HepG2 (cell line): ENCODE results near the gene ENDOU. TPM values are rescaled to one million over a fixed set of nuclear protein-coding genes. Genes with fewer than 3 reads are reported as not detected.

Experiments used
- ATAC-seq: fragments of 200-7000 bp; cut with Tn5 transposase; 3 replicates; pipeline ENCODE4 v1.9.1; 2020; ENCODE audit warnings: mild to moderate bottlenecking, moderate library complexity
- BruUV-seq: library from RNA; stranded (reverse); fragments of 400-500 nt; replicated peaks from 2 replicates; lab custom pipeline; 2021; lab: Mats Ljungman, UMichigan
- CTCF ChIA-PET: fragments of 300-600 bp; formaldehyde crosslinking; extraction: SDS; loops from one replicate; lab custom pipeline; 2021; ENCODE audit warnings: low total read pairs, inconsistent platforms, low intra/inter-chr PET ratio; lab: Yijun Ruan, JAX
- POLR2A ChIA-PET: fragments of 350-600 bp; sonication (Branson Sonifier 250); formaldehyde crosslinking; loops from one replicate; lab custom pipeline; 2020; ENCODE audit warnings: antibody characterized with exemption, inconsistent platforms; lab: Yijun Ruan, JAX
- DNase-seq: peaks from one replicate; pipeline ENCODE4 v3.0.0-alpha.2; 2015; ENCODE audit warnings: low spot score
- FAIRE-seq: peaks from 3 replicates; lab custom pipeline; 2011; peaks lifted over from hg19 to GRCh38; lab: Jason Lieb, UNC
- H2AFZ ChIP-seq: one replicate; pipeline ENCODE4 v1.6.1; 2011; ENCODE audit warnings: low read length, inconsistent platforms
- H3K27ac ChIP-seq: fragments of 300-600 bp; 3 replicates; pipeline ENCODE4 v1.8.0; 2011; ENCODE audit warnings: mixed run types, mild to moderate bottlenecking, mixed read lengths, low read length, inconsistent platforms; ENCODE audit not compliant: insufficient read depth; ENCODE audit errors: extremely low read length
- H3K27me3 ChIP-seq, 2 experiments: fragments of 200-600 bp in 1 of 2; 2 replicates in 1 of 2; 3 replicates in 1 of 2; pipeline versions ENCODE4 v1.6.0 to v1.8.0; 2011; ENCODE audit warnings: low read length in 2 of 2, mild to moderate bottlenecking in 2 of 2, moderate library complexity in 2 of 2, inconsistent platforms in 1 of 2; ENCODE audit not compliant: insufficient read depth in 2 of 2, control insufficient read depth in 1 of 2
- H3K36me3 ChIP-seq, 2 experiments: fragments of 200-600 bp in 1 of 2; replicated peaks in 1 of 2; 2 replicates in 1 of 2; 3 replicates in 1 of 2; pipeline versions ENCODE4 v1.5.1 to v1.8.0; 2011; ENCODE audit warnings: low read length in 2 of 2, inconsistent platforms in 1 of 2; ENCODE audit not compliant: insufficient read depth in 2 of 2, control insufficient read depth in 1 of 2
- H3K4me1 ChIP-seq: 2 replicates; pipeline ENCODE4 v1.5.1; 2012; ENCODE audit warnings: low read length, inconsistent platforms; ENCODE audit not compliant: insufficient read depth
- H3K4me2 ChIP-seq: 2 replicates; pipeline ENCODE4 v1.6.0; 2011; ENCODE audit warnings: low read depth, low read length, inconsistent platforms
- H3K4me3 ChIP-seq, 3 experiments: fragments of 200-600 bp in 1 of 3; sonication (generic), shearing (Covaris generic) in 1 of 3; replicated peaks in 1 of 3; 2 replicates each; pipeline ENCODE4 v1.5.1; 2011 to 2016; ENCODE audit warnings: low read length in 3 of 3, inconsistent platforms in 2 of 3, low read depth in 2 of 3, mild to moderate bottlenecking in 2 of 3, control low read depth in 1 of 3, mixed read lengths in 1 of 3; ENCODE audit not compliant: insufficient read depth in 1 of 3
- H3K79me2 ChIP-seq: one replicate; pipeline ENCODE4 v1.6.1; 2011; ENCODE audit warnings: low read length, inconsistent platforms; ENCODE audit not compliant: insufficient read depth
- H3K9ac ChIP-seq: 2 replicates; pipeline ENCODE4 v1.6.0; 2011; ENCODE audit warnings: mild to moderate bottlenecking, low read depth, low read length, inconsistent platforms; ENCODE audit not compliant: insufficient read depth
- H3K9me3 ChIP-seq: 2 replicates; pipeline ENCODE4 v1.5.1; 2012; ENCODE audit warnings: mild to moderate bottlenecking, low read length
- H4K20me1 ChIP-seq: 2 replicates; pipeline ENCODE4 v1.6.0; 2011; ENCODE audit warnings: inconsistent platforms, mild to moderate bottlenecking, low read length, moderate library complexity; ENCODE audit not compliant: insufficient read depth
- ELF4 ChIP-seq: sonication (generic); formaldehyde crosslinking; IDR thresholded peaks from 2 replicates; pipeline ENCODE4 v1.5.0; 2020; ENCODE audit warnings: missing genetic modification reagents, mild to moderate bottlenecking, moderate library complexity, borderline replicate concordance
- FOXC1 ChIP-seq: sonication (generic); formaldehyde crosslinking; IDR thresholded peaks from 2 replicates; pipeline ENCODE4 v1.8.0; 2022; ENCODE audit warnings: mild to moderate bottlenecking, missing genetic modification reagents, borderline replicate concordance
- HCFC1 ChIP-seq: fragments of 150-350 bp; IDR thresholded peaks from 2 replicates; pipeline ENCODE4 v1.6.1; 2014; ENCODE audit warnings: low read depth, low read length
- HOXA7 ChIP-seq: sonication (generic); formaldehyde crosslinking; IDR thresholded peaks from 2 replicates; pipeline ENCODE4 v1.8.1; 2022; ENCODE audit warnings: mild to moderate bottlenecking, missing genetic modification reagents, moderate library complexity
- KDM5B ChIP-seq: sonication (generic); formaldehyde crosslinking; IDR thresholded peaks from 2 replicates; pipeline ENCODE4 v1.4.0; 2020; ENCODE audit warnings: missing genetic modification reagents, mild to moderate bottlenecking, borderline replicate concordance
- MLLT10 ChIP-seq: sonication (generic); formaldehyde crosslinking; IDR thresholded peaks from 2 replicates; pipeline ENCODE4 v1.4.0; 2020; ENCODE audit warnings: missing genetic modification reagents
- ZFAT ChIP-seq: sonication (generic); formaldehyde crosslinking; conservative IDR thresholded peaks from 2 replicates; pipeline ENCODE4 v1.8.1; 2023; ENCODE audit warnings: missing genetic modification reagents, inconsistent platforms
- ZFP36L1 ChIP-seq: sonication (generic); formaldehyde crosslinking; IDR thresholded peaks from 2 replicates; pipeline ENCODE4 v1.8.0; 2022; ENCODE audit warnings: mild to moderate bottlenecking, missing genetic modification reagents, moderate library complexity
- ZKSCAN1 ChIP-seq: fragments of 150-350 bp; IDR thresholded peaks from 2 replicates; pipeline ENCODE4 v1.6.1; 2014; ENCODE audit warnings: low read length
- ZNF143 ChIP-seq: sonication (generic); formaldehyde crosslinking; IDR thresholded peaks from 2 replicates; pipeline ENCODE4 v1.4.0; 2020; ENCODE audit warnings: missing genetic modification reagents
- ZNF44 ChIP-seq: sonication (generic); formaldehyde crosslinking; IDR thresholded peaks from 2 replicates; pipeline ENCODE4 v1.5.1; 2020; ENCODE audit warnings: mild to moderate bottlenecking, missing genetic modification reagents
- ZNF501 ChIP-seq: sonication (generic); formaldehyde crosslinking; IDR thresholded peaks from 2 replicates; pipeline ENCODE4 v1.5.1; 2020; ENCODE audit warnings: mild to moderate bottlenecking, moderate library complexity, missing genetic modification reagents
- ZNF567 ChIP-seq: sonication (generic); formaldehyde crosslinking; IDR thresholded peaks from 2 replicates; pipeline ENCODE4 v1.8.1; 2023; ENCODE audit warnings: mild to moderate bottlenecking, missing genetic modification reagents, borderline replicate concordance
- ZNF761 ChIP-seq: sonication (generic); formaldehyde crosslinking; conservative IDR thresholded peaks from 2 replicates; pipeline ENCODE4 v1.4.0; 2020; ENCODE audit warnings: mild to moderate bottlenecking, missing genetic modification reagents
- WGBS: methylation state at CpG from one replicate; pipeline ENCODE4 v1.1.6; 2017; ENCODE audit warnings: low lambda C conversion rate; 5-methylcytosine and 5-hydroxymethylcytosine counted together
- in situ Hi-C: cut with HindIII; loops from 2 replicates; pipeline ENCODE4 v1.10.0; 2017; ENCODE audit warnings: low pct_unique_long_range_greater_than_20kb; ENCODE audit not compliant: extremely low pct_ligation_motif_present
- intact Hi-C: fragments of 100-400 bp; cut with micrococcal nuclease; formaldehyde crosslinking; loops from one replicate; pipeline ENCODE4 v1.10.0; 2022; ENCODE audit not compliant: unreplicated experiment
- polyA plus RNA-seq, 8 experiments: library from polyadenylated mRNA; depleted of rRNA in 3 of 8; stranded (reverse) in 7 of 8; unstranded in 1 of 8; fragments of >200 nt; fragmentation: Illumina TruSeq in 4 of 8; extraction: Trizol in 4 of 8; gene quantifications; 2 replicates each; pipeline versions ENCODE4 v1.2.1 to v1.2.3, GENCODE V29; 2011 to 2016; ENCODE audit warnings: low read depth in 4 of 8, missing spikeins in 1 of 8, mixed read lengths in 1 of 8; ENCODE audit not compliant: insufficient read depth in 1 of 8
- total RNA-seq, 5 experiments: library from RNA; depleted of rRNA; stranded (reverse); fragments of >200 nt; fragmentation: Illumina TruSeq; extraction: Trizol; gene quantifications; 2 replicates each; pipeline ENCODE4 v1.2.3, GENCODE V29; 2016; ENCODE audit warnings: low read depth in 1 of 5
- TF ChIP-seq, protein P1 (sequence below): IDR thresholded peaks from 2 replicates; pipeline ENCODE4 v1.6.1; 2016; ENCODE audit warnings: control low read depth
- TF ChIP-seq, protein P2 (sequence below): sonication (generic); formaldehyde crosslinking; IDR thresholded peaks from 2 replicates; pipeline ENCODE4 v1.8.1; 2023; ENCODE audit warnings: mild to moderate bottlenecking, inconsistent platforms, moderate library complexity, missing genetic modification reagents, borderline replicate concordance

ENDOU gene
- total and polyA plus RNA-seq, 2 of the 13 experiments (the other 11 are each of a cell fraction or from before 2014, with no cell fraction given) = not detected

DNA sequence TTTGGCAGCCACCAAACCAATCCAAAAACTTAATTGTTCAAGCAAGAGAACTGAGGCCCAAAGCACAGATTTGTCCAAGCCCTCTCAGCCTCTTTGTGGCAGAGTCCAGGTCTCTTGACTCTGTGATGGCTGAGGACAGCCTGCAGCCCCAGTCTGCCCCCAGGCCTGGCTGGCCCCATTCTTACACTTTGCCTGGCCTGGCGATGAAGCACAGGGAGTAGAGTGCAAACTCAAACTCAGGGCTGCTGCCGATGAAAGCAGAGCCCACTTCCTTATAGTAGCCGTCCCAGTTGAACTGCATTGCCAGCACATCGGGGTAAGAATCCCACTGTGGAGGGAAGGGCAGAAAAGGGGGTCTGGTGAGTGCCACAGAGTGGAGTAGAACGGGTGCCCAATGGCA, 13.8 kb downstream of the ENDOU start:
- DNase-seq = no peak

More for the DNA sequence above, 13.8 kb downstream of the ENDOU start:
- no peaks in the 10 kb centered on the region; a peak in 1 of 5 replicates for H3K27me3 ChIP-seq
- no peak overlapping the region for H3K9ac ChIP-seq
- in situ Hi-C loops (loop anchor here (5.0 kb wide), 1 partner anchor 66 kb away; no protein-coding TSS in a partner anchor), intact Hi-C loops (no loop called here)
- H3K4me1 ChIP-seq = peaks cover 17% of the 10 kb centered on the region
- H4K20me1 ChIP-seq = no peaks in the 10 kb centered on the region
- no peak overlapping the region for H3K4me2 ChIP-seq
- H3K36me3 ChIP-seq = no peaks in the 10 kb centered on the region
- WGBS = 82% methylated on average over 1 of the region's 5 CpGs
- H3K79me2 ChIP-seq = peaks cover 2% of the 10 kb centered on the region
- H2AFZ ChIP-seq = no peak overlapping the region
- TF ChIP-seq, protein P1, sequence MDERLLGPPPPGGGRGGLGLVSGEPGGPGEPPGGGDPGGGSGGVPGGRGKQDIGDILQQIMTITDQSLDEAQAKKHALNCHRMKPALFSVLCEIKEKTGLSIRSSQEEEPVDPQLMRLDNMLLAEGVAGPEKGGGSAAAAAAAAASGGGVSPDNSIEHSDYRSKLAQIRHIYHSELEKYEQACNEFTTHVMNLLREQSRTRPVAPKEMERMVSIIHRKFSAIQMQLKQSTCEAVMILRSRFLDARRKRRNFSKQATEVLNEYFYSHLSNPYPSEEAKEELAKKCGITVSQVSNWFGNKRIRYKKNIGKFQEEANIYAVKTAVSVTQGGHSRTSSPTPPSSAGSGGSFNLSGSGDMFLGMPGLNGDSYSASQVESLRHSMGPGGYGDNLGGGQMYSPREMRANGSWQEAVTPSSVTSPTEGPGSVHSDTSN (CRISPR knock-in tag) = no peak
- no peak for TF ChIP-seq MLLT10 (CRISPR knock-in tag)
- no peak for TF ChIP-seq ZKSCAN1
- no peak for TF ChIP-seq HOXA7 (CRISPR knock-in tag)
- no peak for TF ChIP-seq HCFC1
- TF ChIP-seq ZNF44 = no peak
- TF ChIP-seq ZFP36L1 (CRISPR knock-in tag) = no peak
- no peak for TF ChIP-seq ZNF501 (CRISPR knock-in tag)
- TF ChIP-seq ZNF761 (CRISPR knock-in tag) = no peak
- TF ChIP-seq ELF4 = no peak
- TF ChIP-seq, protein P2, sequence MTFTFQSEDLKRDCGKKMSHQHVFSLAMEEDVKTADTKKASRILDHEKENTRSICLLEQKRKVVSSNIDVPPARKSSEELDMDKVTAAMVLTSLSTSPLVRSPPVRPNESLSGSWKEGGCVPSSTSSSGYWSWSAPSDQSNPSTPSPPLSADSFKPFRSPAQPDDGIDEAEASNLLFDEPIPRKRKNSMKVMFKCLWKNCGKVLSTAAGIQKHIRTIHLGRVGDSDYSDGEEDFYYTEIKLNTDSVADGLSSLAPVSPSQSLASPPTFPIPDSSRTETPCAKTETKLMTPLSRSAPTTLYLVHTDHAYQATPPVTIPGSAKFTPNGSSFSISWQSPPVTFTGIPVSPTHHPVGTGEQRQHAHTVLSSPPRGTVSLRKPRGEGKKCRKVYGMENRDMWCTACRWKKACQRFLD = no peak
- no peak for TF ChIP-seq FOXC1 (CRISPR knock-in tag)
- TF ChIP-seq ZNF143 (CRISPR knock-in tag) = no peak
- TF ChIP-seq ZNF567 (CRISPR knock-in tag) = no peak
- no peak for TF ChIP-seq ZFAT (CRISPR knock-in tag)
- no peak for TF ChIP-seq KDM5B (CRISPR knock-in tag)
- TF ChIP-seq, all 625 proteins: peak for 0
- H3K27ac ChIP-seq = no peak overlapping the region
- ATAC-seq = no peak
- no peak for FAIRE-seq
- ChIA-PET CTCF (interaction anchor here (1.3 kb wide), 1 partner anchor 68 kb away, joined by 3 read pairs; no protein-coding TSS in a partner anchor), POLR2A (no interaction called here)
- H3K9me3 ChIP-seq = no peaks in the 10 kb centered on the region
- BruUV-seq = no TSS peak
- no peak overlapping the region for H3K4me3 ChIP-seq
